Endodermal cell (in vitro differentiated cells): ENCODE results near the gene RPP25. TPM values are rescaled to one million over a fixed set of nuclear protein-coding genes. Genes with fewer than 3 reads are reported as not detected.
A peak's percentile ranks its signal among the peaks of the same experiment; 100 is the strongest.

Experiments
- DNase-seq: peaks from one replicate; pipeline ENCODE4 v3.0.0-alpha.2; 2017
- H3K27ac ChIP-seq: 2 replicates; pipeline ENCODE4 v1.5.1; 2013; ENCODE audit warnings: mild to moderate bottlenecking, low read depth, low read length, moderate library complexity
- H3K27me3 ChIP-seq: 2 replicates; pipeline ENCODE4 v1.6.1; 2013; ENCODE audit warnings: mild to moderate bottlenecking, low read length, moderate library complexity; ENCODE audit not compliant: insufficient read depth, control insufficient read depth, poor library complexity, severe bottlenecking
- H3K36me3 ChIP-seq: 2 replicates; pipeline ENCODE4 v1.7.0; 2013; ENCODE audit warnings: mild to moderate bottlenecking, low read length, moderate library complexity; ENCODE audit not compliant: control insufficient read depth, insufficient read depth
- H3K4me1 ChIP-seq: one replicate; pipeline ENCODE4 v1.7.0; 2013; ENCODE audit warnings: low read length; ENCODE audit not compliant: control insufficient read depth, insufficient read depth
- H3K4me3 ChIP-seq: 2 replicates; pipeline ENCODE4 v1.5.1; 2013; ENCODE audit warnings: mild to moderate bottlenecking, low read length, moderate library complexity
- H3K9ac ChIP-seq: 2 replicates; pipeline ENCODE4 v1.6.1; 2013; ENCODE audit warnings: mild to moderate bottlenecking, low read length, moderate library complexity; ENCODE audit not compliant: poor library complexity, severe bottlenecking; ENCODE audit errors: extremely low read depth
- H3K9me3 ChIP-seq: 2 replicates; pipeline ENCODE4 v1.6.1; 2013; ENCODE audit warnings: mild to moderate bottlenecking, low read length, moderate library complexity; ENCODE audit not compliant: control insufficient read depth
- H3K27ac Mint-ChIP-seq: 2 replicates; pipeline ENCODE4 v1.8.0; 2020; ENCODE audit warnings: mixed read lengths
- H3K27me3 Mint-ChIP-seq: 2 replicates; pipeline ENCODE4 v1.8.0; 2021; ENCODE audit warnings: mild to moderate bottlenecking, mixed read lengths; ENCODE audit not compliant: insufficient read depth
- H3K36me3 Mint-ChIP-seq: 2 replicates; pipeline ENCODE4 v1.8.0; 2020; ENCODE audit warnings: low read depth, mixed read lengths
- H3K4me1 Mint-ChIP-seq: 2 replicates; pipeline ENCODE4 v1.8.0; 2020; ENCODE audit warnings: mixed read lengths
- H3K4me3 Mint-ChIP-seq: 2 replicates; pipeline ENCODE4 v1.8.0; 2020; ENCODE audit warnings: mild to moderate bottlenecking, moderate library complexity, mixed read lengths
- H3K9me3 Mint-ChIP-seq: 2 replicates; pipeline ENCODE4 v1.8.0; 2020; ENCODE audit warnings: mild to moderate bottlenecking, mixed read lengths
- WGBS, 2 experiments: methylation state at CpG; one replicate each; pipeline versions ENCODE4 v1.1.5 to v1.1.7; 2013; ENCODE audit warnings: missing lambda C conversion rate in 2 of 2, mixed read lengths in 1 of 2; ENCODE audit not compliant: insufficient coverage in 1 of 2, insufficient read length in 1 of 2; 5-methylcytosine and 5-hydroxymethylcytosine counted together
- total RNA-seq, 2 donors: library from RNA; stranded (reverse); fragmentation: NEBNext Ultra II Directional in 1 of 2; extraction: Animal tissue kit (Norgen Biotek cat#: 25700) in 1 of 2; gene quantifications; 2 replicates in 1 of 2; 3 replicates in 1 of 2; pipeline ENCODE4 v1.2.1, GENCODE V29; 2021
- TF ChIP-seq, protein P1 (sequence below): fragments of 200-600 bp; sonication (generic); conservative IDR thresholded peaks from 2 replicates; pipeline ENCODE4 v1.5.0; 2021; ENCODE audit warnings: antibody characterized with exemption, mild to moderate bottlenecking

The RPP25 gene
- total RNA-seq, 2 donors from 2014 or later = 4.6 to 9.9 TPM

DNA sequence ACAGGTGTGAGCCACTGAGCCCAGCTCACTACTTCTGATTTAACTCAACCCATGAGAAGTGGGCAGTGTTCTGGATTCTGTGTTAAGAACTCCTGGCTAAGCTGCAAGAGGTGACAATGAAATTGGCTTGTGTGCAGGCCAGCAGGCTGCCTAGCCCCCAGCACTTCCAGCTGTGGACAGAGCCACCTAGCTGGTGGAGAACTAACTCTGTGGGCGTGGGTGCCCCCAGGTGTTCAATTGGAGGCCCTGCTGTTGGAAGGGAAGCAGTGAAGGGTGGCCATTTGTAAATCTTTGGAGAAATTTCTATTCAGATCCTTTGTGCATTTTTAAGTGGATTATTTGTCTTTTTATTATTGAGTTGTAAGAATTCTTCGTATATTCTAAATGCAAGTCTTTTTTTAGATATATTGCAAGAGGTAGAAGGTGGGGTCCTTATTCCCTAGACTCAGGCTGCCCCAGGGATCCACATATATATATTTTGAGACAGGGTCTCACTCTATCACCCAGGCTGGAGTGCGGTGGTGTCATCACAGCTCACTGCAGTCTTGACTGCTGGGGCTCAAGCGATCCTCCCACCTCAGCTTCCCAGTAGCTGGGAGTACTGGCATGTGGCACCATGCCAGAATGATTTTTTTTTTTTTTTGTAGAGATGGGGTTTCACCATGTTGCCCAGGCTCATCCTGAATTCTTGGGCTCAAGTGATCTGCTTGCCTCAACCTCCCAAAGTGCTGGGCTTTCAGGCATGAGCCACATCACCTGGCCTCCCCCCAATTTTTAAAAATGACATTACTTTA, 31.6 kb upstream of the RPP25 start:
- Mint-ChIP-seq H3K4me3 (no peak overlapping the region), H3K27ac (no peak overlapping the region), H3K36me3 (no peaks in the 10 kb centered on the region), H3K27me3 (peaks cover 26% of the 10 kb centered on the region), H3K9me3 (no peaks in the 10 kb centered on the region), H3K4me1 (no peaks in the 10 kb centered on the region)
- Histone ChIP-seq H3K36me3 (no peaks in the 10 kb centered on the region), H3K4me1 (no peaks in the 10 kb centered on the region), H3K27ac (no peak overlapping the region), H3K9ac (no peak overlapping the region), H3K27me3 (peaks cover 8% of the 10 kb centered on the region), H3K4me3 (no peak overlapping the region), H3K9me3 (no peaks in the 10 kb centered on the region)
- WGBS, 2 experiments = 62 to 67% methylated on average over 3 of the region's 4 CpGs
- DNase-seq = peak; percentile 85
- TF ChIP-seq, protein P1, sequence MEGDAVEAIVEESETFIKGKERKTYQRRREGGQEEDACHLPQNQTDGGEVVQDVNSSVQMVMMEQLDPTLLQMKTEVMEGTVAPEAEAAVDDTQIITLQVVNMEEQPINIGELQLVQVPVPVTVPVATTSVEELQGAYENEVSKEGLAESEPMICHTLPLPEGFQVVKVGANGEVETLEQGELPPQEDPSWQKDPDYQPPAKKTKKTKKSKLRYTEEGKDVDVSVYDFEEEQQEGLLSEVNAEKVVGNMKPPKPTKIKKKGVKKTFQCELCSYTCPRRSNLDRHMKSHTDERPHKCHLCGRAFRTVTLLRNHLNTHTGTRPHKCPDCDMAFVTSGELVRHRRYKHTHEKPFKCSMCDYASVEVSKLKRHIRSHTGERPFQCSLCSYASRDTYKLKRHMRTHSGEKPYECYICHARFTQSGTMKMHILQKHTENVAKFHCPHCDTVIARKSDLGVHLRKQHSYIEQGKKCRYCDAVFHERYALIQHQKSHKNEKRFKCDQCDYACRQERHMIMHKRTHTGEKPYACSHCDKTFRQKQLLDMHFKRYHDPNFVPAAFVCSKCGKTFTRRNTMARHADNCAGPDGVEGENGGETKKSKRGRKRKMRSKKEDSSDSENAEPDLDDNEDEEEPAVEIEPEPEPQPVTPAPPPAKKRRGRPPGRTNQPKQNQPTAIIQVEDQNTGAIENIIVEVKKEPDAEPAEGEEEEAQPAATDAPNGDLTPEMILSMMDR = peak; percentile 89

DNA sequence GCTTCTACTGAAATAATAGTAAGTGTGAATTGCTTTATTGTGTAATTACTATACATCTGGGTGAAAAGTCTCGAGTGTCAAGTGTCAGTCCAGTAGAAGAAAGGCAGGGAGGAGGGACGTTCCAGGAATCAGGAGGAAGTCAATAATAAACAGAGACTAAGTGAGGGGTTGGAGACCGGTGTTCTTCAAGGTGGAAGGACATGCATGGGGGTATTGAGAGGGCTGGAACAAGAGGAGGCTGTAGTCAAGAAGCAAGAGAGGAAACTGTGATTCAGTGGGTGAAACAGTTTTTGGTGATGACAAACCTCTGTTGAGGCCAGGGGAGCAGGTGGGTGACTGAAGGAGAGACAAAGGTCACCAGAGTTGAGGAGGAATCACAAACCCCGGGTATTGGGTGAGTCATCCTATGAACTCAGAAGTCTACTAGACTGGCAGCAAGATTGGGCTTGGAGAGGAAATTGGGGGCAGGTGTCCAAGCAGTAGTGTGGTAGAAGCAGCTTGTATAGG, 27.2 kb upstream of the RPP25 start:
- Histone ChIP-seq H3K27ac (no peak overlapping the region), H3K27me3 (no peaks in the 10 kb centered on the region), H3K9me3 (no peaks in the 10 kb centered on the region), H3K9ac (no peak overlapping the region), H3K4me3 (no peak overlapping the region), H3K4me1 (no peaks in the 10 kb centered on the region), H3K36me3 (no peaks in the 10 kb centered on the region)
- Mint-ChIP-seq H3K27ac (no peak overlapping the region), H3K27me3 (peaks cover 12% of the 10 kb centered on the region), H3K4me1 (no peaks in the 10 kb centered on the region), H3K4me3 (no peak overlapping the region), H3K36me3 (no peaks in the 10 kb centered on the region), H3K9me3 (no peaks in the 10 kb centered on the region)
- WGBS, 2 experiments = 71 to 74% methylated on average over 2 to 4 of the region's 4 CpGs
- TF ChIP-seq, protein P1 = no peak
- DNase-seq = no peak

DNA sequence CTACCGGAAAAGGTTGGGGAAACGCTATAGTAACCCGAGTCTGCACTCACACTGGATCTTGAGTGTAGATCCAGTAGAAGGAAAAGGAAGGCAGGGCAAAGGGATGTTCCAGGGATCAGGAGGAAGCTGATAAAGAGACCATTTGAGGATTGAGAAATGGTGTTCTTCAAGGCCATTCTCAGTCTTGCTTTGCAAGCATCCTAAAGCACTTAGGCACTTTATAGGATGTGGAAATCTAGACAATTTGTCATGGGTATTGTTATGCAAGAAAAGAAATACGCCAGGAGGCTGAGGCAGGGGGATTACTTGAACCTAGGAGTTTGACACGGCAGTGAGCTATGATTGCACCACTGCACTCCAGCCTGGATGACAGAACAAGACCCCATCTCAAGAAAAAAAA, 25.6 kb upstream of the RPP25 start:
- peaks cover 12% of the 10 kb centered on the region for H3K27me3 Mint-ChIP-seq
- H3K36me3 Mint-ChIP-seq = no peaks in the 10 kb centered on the region

More for the DNA sequence above, 25.6 kb upstream of the RPP25 start:
- Mint-ChIP-seq H3K4me1 (no peaks in the 10 kb centered on the region), H3K9me3 (no peaks in the 10 kb centered on the region), H3K4me3 (no peak overlapping the region), H3K27ac (no peak overlapping the region)
- TF ChIP-seq, protein P1 = no peak
- no peaks in the 10 kb centered on the region for H3K27me3 ChIP-seq
- no peak overlapping the region for H3K4me3 ChIP-seq
- H3K27ac ChIP-seq = no peak overlapping the region
- no peaks in the 10 kb centered on the region for H3K9me3 ChIP-seq
- no peak overlapping the region for H3K9ac ChIP-seq
- DNase-seq = no peak
- no peaks in the 10 kb centered on the region for H3K36me3 ChIP-seq
- H3K4me1 ChIP-seq = no peaks in the 10 kb centered on the region
- WGBS, 2 experiments = 87 to 95% methylated on average over 5 of the region's 5 CpGs
